ENCODE measurements around the gene NR4A2.

The NR4A2 gene
- 15.4 to 74.1 (median 48.7) reads per million in 4 experiments for total RNA-seq

DNA sequence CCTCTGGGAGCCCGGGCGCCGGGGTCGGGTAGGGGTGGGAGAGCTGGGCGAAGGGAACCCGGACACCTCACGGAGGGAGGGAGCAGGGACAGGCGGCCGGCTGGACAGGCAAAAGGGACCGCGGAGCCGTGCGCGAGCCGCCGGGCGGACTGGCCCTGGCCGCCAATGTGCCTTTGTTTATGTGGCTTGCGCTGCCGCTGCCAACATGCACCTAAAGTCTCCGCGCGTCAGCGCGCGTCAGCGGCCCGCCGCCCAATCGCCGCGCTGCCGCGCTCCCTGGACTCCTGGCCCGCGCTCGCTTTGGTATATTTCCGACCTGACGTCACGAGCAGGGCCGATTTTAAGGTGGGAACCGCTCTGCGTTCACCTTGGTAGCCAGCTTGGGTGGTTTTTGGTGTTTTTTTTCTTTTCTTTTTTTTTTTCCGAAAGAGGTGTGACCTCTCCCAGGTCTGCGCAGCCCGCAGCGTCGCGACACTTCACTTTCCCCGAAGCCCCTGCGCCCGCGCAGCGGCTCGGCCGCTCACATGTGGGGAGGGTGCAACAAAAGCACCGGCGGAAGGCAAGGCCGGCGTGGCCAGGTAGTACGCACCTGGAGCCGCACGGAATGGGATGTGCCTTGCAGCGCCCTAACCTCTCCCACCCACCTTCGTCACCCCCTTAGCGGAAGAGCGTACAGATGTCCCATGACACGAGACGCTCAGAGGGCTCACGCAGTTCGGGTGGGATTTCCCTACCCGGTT, at the start of gene NR4A2:
Gene NR4A2 (minus strand): TSS at position 188 of the 740 bp plus-strand sequence. CDS start 2,535 bp downstream, outside the sequence.
- DNase-seq, result peak; percentile 85

- DNase-seq, result no peak
Observed at GRCh38 chr2:156380117-156380645, 47.7 kb upstream of the NR4A2 start.

GRCh38 chr2:156379714-156380113, 47.2 kb upstream of the NR4A2 start:
- no peak for DNase-seq

- no peak for DNase-seq
Observed at GRCh38 chr2:156379071-156379470, 46.5 kb upstream of the NR4A2 start.

DNA sequence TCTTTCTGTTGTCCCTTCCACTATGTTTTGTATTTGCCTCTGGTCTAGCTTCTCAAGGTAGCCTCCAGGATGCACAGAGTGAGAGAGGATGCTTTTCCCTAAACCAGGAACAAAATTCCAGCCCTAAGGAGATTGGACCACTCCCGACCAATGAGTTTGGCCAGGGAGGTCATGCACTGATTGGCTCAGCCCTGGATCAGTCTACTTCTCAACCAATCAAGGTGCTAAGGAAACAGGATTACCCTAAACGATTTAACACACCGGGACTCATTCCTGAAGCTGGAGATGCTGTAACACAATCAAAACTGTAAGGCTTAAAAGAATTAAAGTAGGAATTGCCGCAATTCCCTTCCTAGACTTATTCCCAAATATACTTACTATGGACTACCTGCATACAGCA, 34.2 kb upstream of the NR4A2 start:
- no peak for DNase-seq

- DNase-seq, result no peak
Observed at GRCh38 chr2:156363141-156363540, 30.6 kb upstream of the NR4A2 start.

DNA sequence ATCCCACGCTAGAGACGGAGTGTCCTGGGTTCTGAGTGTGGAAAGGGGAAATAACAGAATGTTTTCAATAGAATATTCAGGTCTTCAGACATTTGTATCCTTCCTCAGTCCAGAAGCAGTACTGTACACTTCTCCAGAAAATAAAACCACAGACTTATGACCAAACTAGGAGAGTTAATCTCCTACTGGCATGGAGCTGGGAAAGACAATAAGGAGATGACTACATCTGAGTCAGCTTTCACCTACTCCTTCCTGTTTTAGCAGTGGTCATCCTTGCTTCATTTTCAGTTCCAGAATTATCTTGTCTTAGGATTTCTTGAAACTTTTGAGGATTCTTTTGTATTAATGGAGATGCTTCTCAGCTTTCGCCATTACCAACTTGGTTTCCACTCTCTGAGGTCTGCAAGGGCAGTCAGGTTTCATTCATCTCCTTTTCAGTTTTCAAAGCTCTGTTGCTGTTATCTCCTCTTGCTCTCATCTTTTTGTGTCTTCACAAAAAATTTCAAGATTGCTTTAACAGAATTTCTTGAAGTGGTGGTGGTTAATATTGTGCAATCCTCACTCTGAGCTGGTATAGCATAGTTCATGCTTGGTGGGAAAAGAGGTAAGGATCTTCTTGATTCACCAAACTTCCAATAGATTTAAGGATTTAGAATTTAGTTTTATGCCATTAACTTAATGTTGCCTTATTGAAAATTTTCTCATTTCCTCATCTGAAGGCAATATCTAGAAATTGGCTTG, 23.7 kb upstream of the NR4A2 start:
- DNase-seq, result no peak

- no peak for DNase-seq
Observed at GRCh38 chr2:156352911-156353310, 20.4 kb upstream of the NR4A2 start.

GRCh38 chr2:156350374-156351142, 18.0 kb upstream of the NR4A2 start:
- DNase-seq, result no peak

GRCh38 chr2:156349605-156350004, 17.1 kb upstream of the NR4A2 start:
- no peak for DNase-seq

DNA sequence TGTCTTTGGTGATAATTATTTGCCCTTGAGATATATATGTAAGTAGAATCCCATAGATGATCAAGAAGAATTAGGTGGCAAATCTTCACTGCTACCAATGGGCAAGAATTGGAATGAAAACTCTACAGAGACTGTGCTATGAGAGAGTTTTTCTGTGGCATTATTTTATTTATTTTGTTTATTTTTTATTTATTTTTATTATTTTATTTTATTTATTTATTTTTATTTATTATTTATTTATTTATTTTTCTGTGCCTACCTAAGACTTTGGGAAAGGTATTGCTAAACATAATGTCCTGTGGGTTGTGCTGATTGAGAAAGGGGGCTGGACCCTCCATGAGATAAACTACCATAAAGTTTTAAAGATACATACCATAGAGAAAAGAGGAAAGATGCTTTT, 16.6 kb upstream of the NR4A2 start:
- no peak for DNase-seq

- DNase-seq, result no peak
Observed at GRCh38 chr2:156347431-156347830, 14.9 kb upstream of the NR4A2 start.

DNA sequence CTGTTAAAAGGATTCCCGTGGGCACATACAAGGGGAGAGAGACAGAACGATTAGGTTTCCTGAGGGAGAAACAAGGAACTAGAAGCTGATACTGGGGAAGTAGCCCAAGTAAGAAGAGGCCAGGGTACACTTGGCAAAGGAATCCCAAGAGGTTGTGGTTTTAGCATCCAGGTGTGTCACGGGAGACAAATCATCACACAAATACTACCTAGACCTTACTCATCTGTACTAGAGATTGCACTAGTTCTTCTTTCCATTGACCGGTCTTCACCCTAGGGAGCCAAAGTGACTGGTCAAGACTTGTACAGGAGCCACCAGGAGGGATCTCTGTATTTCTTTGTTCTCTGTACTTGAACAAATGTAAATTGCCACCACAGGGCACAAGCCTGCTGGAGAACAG, 14.2 kb upstream of the NR4A2 start:
- no peak for DNase-seq

GRCh38 chr2:156345582-156345981, 13.1 kb upstream of the NR4A2 start:
- no peak for DNase-seq

DNA sequence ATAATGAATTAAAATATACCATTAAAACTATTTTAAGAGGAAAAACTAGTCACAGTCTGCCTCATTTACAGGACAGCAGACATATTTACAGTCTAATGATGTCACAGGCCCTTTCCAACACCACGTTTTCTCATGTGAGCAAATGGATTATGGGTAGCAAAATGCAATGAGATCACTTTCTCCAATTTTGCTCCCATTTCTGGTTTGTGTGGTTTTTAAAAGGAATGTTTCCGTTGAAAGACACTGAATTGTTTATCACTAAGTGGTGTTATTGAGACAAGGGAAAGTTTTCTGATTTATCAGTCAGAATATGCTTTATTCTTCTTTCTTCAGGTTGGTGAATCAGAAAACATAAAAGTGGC, 11.4 kb upstream of the NR4A2 start:
- no peak for DNase-seq

DNA sequence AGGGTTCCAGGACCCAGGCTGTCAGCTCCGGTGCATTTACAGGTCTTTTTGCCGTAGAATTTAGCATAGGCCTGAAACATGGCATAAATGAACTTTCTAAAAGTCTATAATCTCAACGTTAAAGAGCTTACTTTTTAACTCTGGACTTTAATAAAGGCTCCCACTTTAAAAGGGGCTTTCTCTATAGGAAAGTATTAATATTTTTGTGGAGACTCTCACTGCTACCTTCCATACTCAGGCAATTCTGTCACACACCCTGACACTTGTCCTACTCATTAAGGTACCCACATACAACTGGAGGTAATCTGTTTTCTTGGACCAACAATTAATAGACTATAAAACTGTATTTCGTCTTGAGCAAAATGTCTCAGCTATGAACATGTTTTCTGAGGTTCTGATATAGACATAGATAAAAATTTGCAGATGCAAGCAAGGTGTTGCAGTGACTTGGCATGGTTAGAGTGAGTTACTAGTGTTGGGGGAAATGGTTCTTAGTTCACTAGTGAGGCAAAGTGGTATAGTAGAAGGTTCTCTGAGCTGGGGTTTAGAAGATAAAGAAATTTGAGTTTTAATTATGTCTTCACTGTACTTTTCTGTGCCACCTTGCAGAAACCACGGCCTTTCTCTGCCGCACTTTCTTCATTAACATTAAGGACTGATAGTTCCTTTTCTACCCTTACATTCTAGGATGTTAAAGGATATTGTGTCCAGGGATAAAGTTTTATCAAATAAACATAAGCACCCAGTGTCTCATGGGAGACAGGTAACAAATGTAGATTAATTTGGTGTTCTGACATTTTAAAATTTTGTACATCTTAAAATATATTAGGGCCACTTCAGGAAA, 10.8 kb upstream of the NR4A2 start:
- no peak for DNase-seq

DNA sequence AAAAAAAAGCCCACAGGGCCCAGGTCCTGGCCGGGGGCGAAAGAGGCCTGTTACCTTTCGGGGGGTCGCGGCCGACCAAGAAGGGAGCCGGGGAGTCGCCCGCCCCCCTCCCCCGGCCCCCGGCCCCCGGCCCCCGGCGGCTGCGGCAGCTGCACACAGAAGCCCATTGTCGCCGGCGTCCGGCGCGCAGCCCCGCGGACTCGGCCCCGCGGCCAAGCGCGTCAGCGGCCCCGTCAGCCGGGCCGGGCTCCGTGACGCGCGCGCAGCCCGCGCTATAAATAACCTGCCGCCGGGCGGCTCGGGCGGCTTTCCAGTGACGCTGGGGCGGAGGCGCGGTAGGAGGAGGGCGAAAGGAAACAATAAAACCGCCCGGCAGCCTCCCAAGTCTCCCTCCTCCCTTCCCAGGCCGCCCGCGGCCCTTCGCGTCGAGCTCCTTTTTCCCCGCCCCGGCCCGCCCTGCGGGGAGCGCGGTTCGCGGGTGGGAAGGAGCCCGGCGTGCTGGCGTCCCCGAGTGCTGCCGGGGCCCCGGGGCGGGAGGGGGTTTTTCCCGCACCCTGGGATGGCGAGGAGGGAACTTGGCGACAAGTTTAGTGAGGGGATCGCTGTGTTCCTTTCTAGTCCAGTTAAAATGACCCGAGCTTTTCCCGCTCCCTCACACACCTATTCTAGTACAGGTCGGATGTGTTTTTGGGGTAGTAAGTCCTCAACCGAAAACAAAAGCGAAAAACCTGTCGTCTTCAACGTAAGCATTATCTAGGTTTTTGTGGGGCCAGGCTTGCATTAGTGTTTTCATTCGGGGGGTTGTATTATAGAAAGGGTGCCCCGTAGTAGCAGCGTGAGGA, 10.0 kb upstream of the NR4A2 start:
- peak; percentile 83 for DNase-seq

GRCh38 chr2:156341452-156342253, 9.1 kb upstream of the NR4A2 start:
- peak; percentile 84 for DNase-seq

DNA sequence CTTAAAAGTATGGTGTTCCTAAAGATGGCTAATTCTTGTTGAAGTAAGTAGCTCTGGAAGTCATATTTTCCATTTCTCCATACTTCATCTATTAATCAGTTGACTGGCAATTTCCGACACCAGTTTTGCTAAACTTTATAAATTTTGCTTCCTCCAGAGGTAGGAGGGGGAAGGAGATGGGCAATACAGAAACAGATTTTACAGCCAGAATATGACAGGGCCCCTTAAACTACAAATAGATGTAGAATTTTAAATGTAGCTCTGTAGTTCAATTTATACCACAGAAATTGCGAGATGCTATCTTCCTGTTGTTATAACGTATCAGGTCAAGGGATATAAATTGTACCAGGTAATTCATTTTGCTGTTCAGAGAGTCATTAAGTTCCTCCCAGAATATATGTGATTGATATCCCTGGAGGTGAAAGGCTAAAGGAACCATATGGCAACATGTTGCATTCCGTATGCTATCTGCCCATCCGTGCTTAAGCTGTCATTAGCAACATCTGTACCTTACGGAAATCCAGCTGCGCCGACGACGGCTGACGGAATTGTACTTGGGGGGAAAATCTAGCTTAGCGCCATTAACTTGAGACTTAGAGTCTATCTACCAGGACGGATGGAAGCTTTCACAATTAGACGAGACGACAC, 8.4 kb upstream of the NR4A2 start:
- no peak for DNase-seq

- DNase-seq, result no peak
Observed at GRCh38 chr2:156340377-156340776, 7.9 kb upstream of the NR4A2 start.

All from effector CD8-positive, alpha-beta T cell (primary cell).